Stimulated activated CD8-positive, alpha-beta memory T cell treated with anti-CD3 and anti-CD28 coated beads, Interleukin-15, amount 100 ng/mL, for 48 hours (primary cell): ENCODE results near the gene SNTN.

ENCODE experiments used
- DNase-seq, 2 donors: peaks; one replicate each; pipeline ENCODE4 v3.0.0-alpha.2; 2020; ENCODE audit warnings: low read depth in 2 of 2

The SNTN gene

DNA sequence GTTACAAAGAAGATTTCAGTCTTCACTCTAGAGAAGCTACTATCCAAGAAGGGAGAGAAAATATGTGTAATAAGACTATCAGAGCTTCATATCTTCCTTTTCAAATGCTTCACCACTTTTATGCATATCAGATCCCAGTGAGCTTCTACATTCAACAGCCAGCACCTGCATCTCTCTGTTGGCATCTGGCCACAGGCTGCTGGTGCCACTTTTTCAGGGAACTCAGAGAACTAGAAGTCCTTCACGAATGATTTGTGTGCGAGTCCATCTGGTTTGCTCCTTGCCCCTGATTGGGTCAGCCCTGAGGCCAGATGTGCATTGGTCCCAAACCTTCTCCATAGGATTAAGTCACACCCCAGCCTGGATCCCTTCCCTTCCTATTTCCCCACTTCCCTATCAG, 22.1 kb downstream of the SNTN start:
- DNase-seq = no peak

DNA sequence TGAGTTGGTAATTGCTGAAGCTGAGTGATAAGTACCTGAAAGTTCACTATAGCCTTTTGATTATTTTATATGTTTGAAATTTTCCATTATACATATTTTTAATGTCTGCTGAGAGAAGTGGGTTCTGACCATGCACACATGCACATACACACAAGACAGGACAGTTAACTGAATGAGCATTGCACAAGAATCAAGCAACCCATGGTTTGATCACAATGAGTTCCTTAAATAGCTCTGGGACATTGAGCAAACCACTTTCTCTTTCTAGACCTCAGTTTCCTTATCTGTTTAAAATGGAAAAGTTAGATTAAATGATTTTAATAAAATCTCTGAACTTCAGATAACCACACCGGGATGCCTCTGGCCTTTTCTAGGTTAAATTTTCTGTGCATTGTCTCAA, 26.7 kb downstream of the SNTN start:
- DNase-seq = no peak

- DNase-seq = no peak
Measured at GRCh38 chr3:63684081-63684480, 31.6 kb downstream of the SNTN start.

DNA sequence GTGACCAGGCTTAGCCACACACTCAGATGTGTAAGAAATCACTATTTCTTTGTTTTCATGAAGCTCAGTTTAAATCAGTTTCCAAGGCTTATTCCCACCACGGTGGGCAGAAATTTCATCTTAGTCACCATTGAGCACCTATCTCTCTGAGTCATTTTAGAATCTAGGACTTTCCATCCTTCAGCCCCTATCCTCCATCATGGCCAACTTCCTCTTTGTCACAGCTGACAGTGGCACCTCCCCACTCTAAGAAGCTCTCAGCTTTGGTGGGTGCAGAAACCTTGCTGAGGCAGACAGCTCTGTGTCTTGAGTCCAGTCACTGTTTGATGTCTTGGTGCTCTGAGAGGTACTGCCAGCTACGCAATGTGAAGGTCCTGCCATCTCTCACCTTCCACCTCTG, 32.9 kb downstream of the SNTN start:
- DNase-seq = no peak

DNA sequence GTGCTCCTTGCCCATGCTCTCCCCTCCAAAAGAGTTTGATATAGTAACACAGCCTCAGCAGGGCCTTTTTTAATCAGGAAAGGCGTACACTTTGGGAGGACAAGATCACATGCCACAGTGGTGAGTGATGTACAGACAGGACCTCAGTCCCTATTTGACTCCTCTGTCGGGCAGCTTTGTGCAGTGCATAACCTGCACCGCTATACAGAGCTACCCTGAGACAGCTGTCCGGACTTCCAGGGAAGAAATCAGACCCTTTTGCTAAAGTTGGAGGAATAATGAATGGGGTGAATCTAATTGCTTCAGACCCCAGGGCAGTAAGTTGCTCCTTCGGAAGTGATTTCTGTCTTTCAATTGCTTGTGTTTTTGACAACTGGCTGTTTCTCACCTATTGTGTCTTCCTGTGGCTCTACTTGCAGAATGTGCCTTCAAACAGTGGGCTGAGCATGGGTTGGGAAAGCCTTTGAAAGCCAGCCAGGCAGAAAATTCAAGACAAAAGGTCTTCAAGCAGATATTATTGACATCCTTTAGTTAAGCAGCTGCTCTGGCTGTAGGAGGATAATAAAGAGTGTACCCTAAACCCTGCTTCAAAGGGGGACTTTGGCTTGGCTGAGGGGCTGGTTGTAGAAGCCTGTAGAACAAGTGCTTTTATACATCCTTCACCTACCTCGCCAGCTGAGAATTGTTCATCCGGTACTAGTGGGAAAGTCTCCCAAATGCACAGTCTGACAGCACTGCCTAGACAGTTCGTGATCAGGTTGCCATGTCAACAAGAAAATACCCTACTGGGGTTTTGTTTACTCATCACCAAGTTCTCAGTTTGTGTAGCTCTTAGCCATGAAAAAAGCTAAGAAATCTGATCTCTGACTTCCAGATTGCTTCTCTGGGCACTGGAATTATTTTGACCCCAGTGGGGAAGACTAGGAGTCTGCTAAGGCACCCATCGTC, 35.1 kb downstream of the SNTN start:
- no peak for DNase-seq

DNA sequence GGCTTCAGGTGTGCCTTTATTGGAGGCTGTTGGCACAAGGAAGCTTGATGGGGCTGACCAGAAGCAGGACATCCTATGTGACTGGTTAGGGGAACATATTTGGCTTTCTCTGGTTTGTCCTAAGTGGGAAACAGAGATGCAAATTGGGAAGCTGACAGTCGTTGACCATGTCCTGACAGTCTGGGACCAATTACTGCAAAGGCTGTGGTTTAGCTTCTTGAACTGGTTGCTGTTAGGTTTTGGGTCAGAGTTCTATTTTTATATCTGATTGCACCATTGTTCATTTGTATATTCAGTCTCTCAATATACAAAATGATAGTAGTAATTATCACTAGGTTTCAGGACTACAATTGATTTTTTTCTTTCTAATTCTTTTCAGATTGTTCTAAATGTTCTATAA, 36.8 kb downstream of the SNTN start:
- no peak for DNase-seq

GRCh38 chr3:63693351-63693750, 40.9 kb downstream of the SNTN start:
- DNase-seq = no peak

GRCh38 chr3:63705092-63705645, 52.7 kb downstream of the SNTN start:
- DNase-seq = no peak

DNA sequence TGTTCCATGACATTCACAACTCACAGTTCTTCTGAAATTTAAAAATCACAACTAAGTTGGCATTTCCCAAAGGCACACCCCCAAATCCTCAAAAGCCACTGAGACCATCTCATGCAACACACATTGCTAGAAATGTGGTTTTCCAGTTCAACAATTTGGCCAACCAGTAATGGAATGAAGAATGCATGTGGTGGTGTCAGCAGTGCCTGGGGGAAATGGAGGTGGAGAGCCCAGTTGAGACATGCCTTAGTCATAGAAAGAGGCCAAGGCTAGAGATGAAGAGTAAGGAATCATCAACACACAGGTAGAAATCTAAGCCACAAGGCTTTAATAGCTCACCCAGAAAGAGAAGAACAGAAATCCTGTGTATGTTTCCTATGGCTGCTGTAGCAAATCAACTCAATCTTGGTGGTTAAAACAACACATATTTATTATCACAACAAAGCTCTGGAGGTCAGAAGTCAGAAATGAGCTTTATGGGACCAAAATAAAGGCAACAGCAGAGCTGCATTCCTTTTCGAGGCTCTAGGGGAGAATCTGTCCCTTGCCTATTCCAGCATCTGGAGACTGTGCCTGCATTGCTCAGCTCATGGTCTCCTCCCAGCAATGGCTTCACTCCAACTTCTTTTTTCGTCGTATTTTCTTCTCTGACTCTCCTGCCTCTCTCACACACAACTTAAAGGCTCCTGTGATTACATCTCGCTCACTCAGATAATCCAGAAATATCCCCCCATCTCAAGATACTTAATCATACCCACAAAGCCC, 54.0 kb downstream of the SNTN start:
- DNase-seq = no peak

- DNase-seq = no peak
Measured at GRCh38 chr3:63707731-63708130, 55.3 kb downstream of the SNTN start.

DNA sequence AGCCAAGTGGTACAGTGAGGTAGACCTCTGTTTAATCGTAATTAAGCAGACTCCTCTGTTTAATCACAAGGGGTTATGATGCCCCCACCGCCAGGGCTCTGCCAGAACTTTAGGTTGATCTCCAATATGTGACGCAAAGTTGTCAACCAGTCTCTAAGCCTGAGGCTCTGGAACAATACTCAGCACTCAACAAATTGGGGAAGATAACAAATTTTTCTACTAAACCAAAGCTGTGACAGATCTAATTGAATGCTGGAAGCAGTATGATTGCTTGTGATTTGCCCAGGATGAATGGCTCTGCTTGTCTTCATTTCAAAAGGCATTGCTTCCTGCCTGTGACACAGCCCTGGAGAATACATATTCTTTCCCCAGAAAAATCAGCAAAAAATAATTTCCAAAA, 57.1 kb downstream of the SNTN start:
- DNase-seq = no peak
